ENCODE results near the gene ATP6V0D1.
"Not testable (repeated sequence)": the region's sequence is repeated elsewhere in the genome, so short reads cannot be mapped to it uniquely, and the experiment has no call there.

ATP6V0D1 gene

GRCh38 chr16:67428146-67428731 lies 52.7 kb downstream of the ATP6V0D1 start:
- DNase-seq (ENCODE audit: low spot score), result peak; percentile 66

GRCh38 chr16:67426950-67427349 lies 54.0 kb downstream of the ATP6V0D1 start:
- DNase-seq (ENCODE audit: low spot score), result no peak

- DNase-seq (ENCODE audit: low spot score), result no peak
Measured at GRCh38 chr16:67426022-67426421, 54.9 kb downstream of the ATP6V0D1 start.

- no peak for DNase-seq (ENCODE audit: low spot score)
Measured at GRCh38 chr16:67425580-67425979, 55.4 kb downstream of the ATP6V0D1 start.

- DNase-seq (ENCODE audit: low spot score), result no peak
Measured at GRCh38 chr16:67425061-67425460, 55.9 kb downstream of the ATP6V0D1 start.

- DNase-seq (ENCODE audit: low spot score), result no peak
Measured at GRCh38 chr16:67424261-67424615, 56.7 kb downstream of the ATP6V0D1 start.

- DNase-seq (ENCODE audit: low spot score), result no peak
Measured at GRCh38 chr16:67423611-67424260, 57.2 kb downstream of the ATP6V0D1 start.

GRCh38 chr16:67423015-67423414 lies 57.9 kb downstream of the ATP6V0D1 start:
- DNase-seq (ENCODE audit: low spot score), result no peak

GRCh38 chr16:67421030-67421429 lies 59.9 kb downstream of the ATP6V0D1 start:
- no peak for DNase-seq (ENCODE audit: low spot score)

GRCh38 chr16:67419931-67420330 lies 61.0 kb downstream of the ATP6V0D1 start:
- DNase-seq (ENCODE audit: low spot score), result no peak

- no peak for DNase-seq (ENCODE audit: low spot score)
Measured at GRCh38 chr16:67419502-67419901, 61.5 kb downstream of the ATP6V0D1 start.

- DNase-seq (ENCODE audit: low spot score), result no peak
Measured at GRCh38 chr16:67417333-67418061, 63.5 kb downstream of the ATP6V0D1 start.

- DNase-seq (ENCODE audit: low spot score), result peak; percentile 75
Measured at GRCh38 chr16:67415872-67416793, 64.8 kb downstream of the ATP6V0D1 start, which contains the start of gene ZDHHC1. Gene ZDHHC1 (minus strand): TSS chr16:67416477. CDS start chr16:67407775, 8,702 bp downstream.

GRCh38 chr16:67415421-67415820 lies 65.5 kb downstream of the ATP6V0D1 start:
- DNase-seq (ENCODE audit: low spot score), result not testable (repeated sequence)

- DNase-seq (ENCODE audit: low spot score), result no peak
Measured at GRCh38 chr16:67413978-67414911, 66.7 kb downstream of the ATP6V0D1 start.

GRCh38 chr16:67412294-67412693 lies 68.7 kb downstream of the ATP6V0D1 start:
- no peak for DNase-seq (ENCODE audit: low spot score)

GRCh38 chr16:67411339-67411738 lies 69.6 kb downstream of the ATP6V0D1 start:
- DNase-seq (ENCODE audit: low spot score), result no peak

- no peak for DNase-seq (ENCODE audit: low spot score)
Measured at GRCh38 chr16:67409631-67410030, 71.3 kb downstream of the ATP6V0D1 start.

GRCh38 chr16:67407788-67408452 lies 73.0 kb downstream of the ATP6V0D1 start:
- DNase-seq (ENCODE audit: low spot score), result no peak

GRCh38 chr16:67407176-67407787 lies 73.7 kb downstream of the ATP6V0D1 start:
- no peak for DNase-seq (ENCODE audit: low spot score)
